Endothelial cell of umbilical vein (primary cell): Measurements from ENCODE around the gene THSD4. TPM values are rescaled to one million over a fixed set of nuclear protein-coding genes. Genes with fewer than 3 reads are reported as not detected.

Experiments
- BruUV-seq: library from RNA; stranded (reverse); fragments of 400-500 nt; replicated peaks from 2 replicates; lab custom pipeline; 2021; lab: Mats Ljungman, UMichigan
- CTCF ChIA-PET: fragments of 300-600, 350-600 bp; sonication (Branson Sonifier 250); formaldehyde crosslinking; loops from one replicate; lab custom pipeline; 2021; ENCODE audit warnings: antibody characterized with exemption, inconsistent platforms; lab: Charles Lee
- POLR2A ChIA-PET: fragments of 300-600, 350-600 bp; sonication (Branson Sonifier 250); formaldehyde crosslinking; loops from one replicate; lab custom pipeline; 2021; ENCODE audit warnings: antibody characterized with exemption, inconsistent platforms; lab: Charles Lee
- DNase-seq: peaks from one replicate; pipeline ENCODE4 v3.0.0-alpha.2; 2011; ENCODE audit warnings: low read depth, low spot score
- FAIRE-seq: peaks from 2 replicates; lab custom pipeline; 2011; peaks lifted over from hg19 to GRCh38; lab: Jason Lieb, UNC
- H2AFZ ChIP-seq: 2 replicates; pipeline ENCODE4 v1.6.0; 2012; ENCODE audit warnings: low read depth, low read length, control low read depth, inconsistent platforms
- H3K27ac ChIP-seq: 2 replicates; pipeline ENCODE4 v1.5.1; 2011; ENCODE audit warnings: low read depth, mild to moderate bottlenecking, control low read depth, low read length, moderate library complexity; ENCODE audit not compliant: insufficient read depth
- H3K27me3 ChIP-seq, 2 experiments: 2 replicates each; pipeline versions ENCODE4 v1.6.0 to v1.6.1; 2011; ENCODE audit warnings: low read length in 2 of 2, mixed read lengths in 1 of 2; ENCODE audit not compliant: control insufficient read depth in 2 of 2, insufficient read depth in 2 of 2
- H3K36me3 ChIP-seq, 2 experiments: 2 replicates in 1 of 2; 3 replicates in 1 of 2; pipeline ENCODE4 v1.5.1; 2011; ENCODE audit warnings: low read length in 2 of 2, mild to moderate bottlenecking in 1 of 2, moderate library complexity in 1 of 2; ENCODE audit not compliant: control insufficient read depth in 2 of 2, insufficient read depth in 2 of 2; ENCODE audit errors: extremely low read depth in 1 of 2
- H3K4me1 ChIP-seq: 3 replicates; pipeline ENCODE4 v1.5.1; 2011; ENCODE audit warnings: mild to moderate bottlenecking, low read length; ENCODE audit not compliant: control insufficient read depth, insufficient read depth; ENCODE audit errors: extremely low read depth
- H3K4me2 ChIP-seq: 2 replicates; pipeline ENCODE4 v1.6.1; 2011; ENCODE audit warnings: low read length, control low read depth, mixed read lengths; ENCODE audit not compliant: insufficient read depth
- H3K4me3 ChIP-seq, 3 experiments: fragments of 200-600 bp in 1 of 3; sonication (generic), shearing (Covaris generic) in 1 of 3; replicated peaks in 1 of 3; 2 replicates each; pipeline ENCODE4 v1.5.1; 2011 to 2016; ENCODE audit warnings: control low read depth in 3 of 3, low read length in 3 of 3, mild to moderate bottlenecking in 2 of 3, inconsistent platforms in 1 of 3, low read depth in 1 of 3, moderate library complexity in 1 of 3; ENCODE audit not compliant: insufficient read depth in 1 of 3
- H3K79me2 ChIP-seq: 2 replicates; pipeline ENCODE4 v1.6.0; 2012; ENCODE audit warnings: low read length, inconsistent platforms; ENCODE audit not compliant: control insufficient read depth, insufficient read depth
- H3K9ac ChIP-seq: replicated peaks from 2 replicates; pipeline ENCODE3; 2011; ENCODE audit warnings: low read length, control low read depth; ENCODE audit not compliant: insufficient read depth; ENCODE audit errors: extremely low read depth
- H3K9me1 ChIP-seq: replicated peaks from 3 replicates; pipeline ENCODE4 v1.6.0; 2011; ENCODE audit warnings: mild to moderate bottlenecking, low read length; ENCODE audit not compliant: control insufficient read depth, insufficient read depth; ENCODE audit errors: extremely low read depth
- H3K9me3 ChIP-seq: replicated peaks from 2 replicates; pipeline ENCODE4 v1.5.1; 2012; ENCODE audit warnings: low read length, inconsistent platforms; ENCODE audit not compliant: control insufficient read depth, insufficient read depth
- H4K20me1 ChIP-seq: replicated peaks from 2 replicates; pipeline ENCODE3; 2011; ENCODE audit warnings: mild to moderate bottlenecking, low read length; ENCODE audit not compliant: control insufficient read depth, insufficient read depth; ENCODE audit errors: extremely low read depth
- MAX ChIP-seq: IDR thresholded peaks from 2 replicates; pipeline ENCODE4 v1.6.1; 2011; ENCODE audit not compliant: insufficient read depth, insufficient read length
- MYC ChIP-seq: IDR thresholded peaks from one replicate; pipeline ENCODE4 v1.6.1; 2011; ENCODE audit warnings: mild to moderate bottlenecking, low read depth, low read length
- POLR2A ChIP-seq: IDR thresholded peaks from 2 replicates; pipeline ENCODE4 v1.6.1; 2012; ENCODE audit warnings: low read depth, mild to moderate bottlenecking, control low read depth, low read length
- dilution Hi-C: fragments of 300-500 bp; cut with MboI; formaldehyde crosslinking; loops from one replicate; pipeline ENCODE4 v1.15.0; 2019; ENCODE audit warnings: low sequenced_read_pairs; ENCODE audit not compliant: extremely low pct_ligation_motif_present
- intact Hi-C: fragments of 100-400 bp; cut with micrococcal nuclease; formaldehyde crosslinking; loops from one replicate; pipeline ENCODE4 v1.10.0; 2022
- polyA plus RNA-seq, 4 experiments: library from polyadenylated mRNA; depleted of rRNA in 3 of 4; stranded (reverse) in 3 of 4; unstranded in 1 of 4; fragments of >200 nt; gene quantifications; 2 replicates each; pipeline versions ENCODE4 v1.2.1 to v1.2.3, GENCODE V29; 2011 to 2012; ENCODE audit warnings: missing spikeins in 1 of 4
- total RNA-seq: library from RNA; stranded (reverse); gene quantifications from 2 replicates; pipeline ENCODE4 v1.2.3, GENCODE V29; 2021

Gene THSD4
- total and polyA plus RNA-seq, 2 donors (not counting 3 experiments of a cell fraction or from before 2014, with no cell fraction given) = 9.9 to 25.4 TPM

GRCh38 chr15:71465131-71465955, 350.1 kb downstream of the THSD4 start:
- Histone ChIP-seq H3K9ac (no peak overlapping the region), H2AFZ (no peak overlapping the region), H4K20me1 (no peaks in the 10 kb centered on the region), H3K27ac (no peak overlapping the region), H3K27me3 (no peaks in the 10 kb centered on the region), H3K79me2 (no peaks in the 10 kb centered on the region), H3K9me3 (no peaks in the 10 kb centered on the region), H3K9me1 (no peaks in the 10 kb centered on the region), H3K4me3 (no peak overlapping the region), H3K36me3 (no peaks in the 10 kb centered on the region), H3K4me2 (peak overlapping the region; percentile 28), H3K4me1 (peaks cover 4% of the 10 kb centered on the region)
- ChIA-PET POLR2A (no interaction called here), CTCF (interaction anchor here (1.0 kb wide), 3 partner anchors 9 to 188 kb away, joined by 3 to 6 read pairs (median 4); no protein-coding TSS in a partner anchor)
- peak; percentile 15 for FAIRE-seq
- no peak for TF ChIP-seq POLR2A
- peak; percentile 60 for DNase-seq
- dilution Hi-C loops (no loop called here), intact Hi-C loops (no loop called here)
- no TSS peak for BruUV-seq

DNA sequence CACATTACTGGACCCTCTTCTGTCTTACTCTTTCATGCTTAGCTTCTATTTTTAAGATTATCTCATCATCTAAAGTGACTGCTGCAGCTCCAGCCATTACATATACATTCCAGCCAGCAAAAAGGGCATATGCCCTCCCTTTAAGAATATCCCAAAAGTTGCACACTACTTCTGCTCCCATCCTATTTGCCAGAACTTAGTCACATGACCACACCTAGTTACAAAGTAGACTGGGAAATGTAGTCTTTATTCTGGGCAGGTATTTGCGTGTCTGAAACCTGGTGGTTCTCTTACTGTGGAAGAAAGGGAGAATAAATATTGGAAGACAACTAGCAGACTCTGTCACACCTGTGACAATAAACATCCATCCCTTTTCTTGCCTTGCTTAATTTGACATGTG, 353.4 kb downstream of the THSD4 start:
- Histone ChIP-seq H3K9me1 (no peaks in the 10 kb centered on the region), H3K4me1 (peaks cover 4% of the 10 kb centered on the region), H3K4me3 (no peak overlapping the region), H3K36me3 (no peaks in the 10 kb centered on the region), H3K9me3 (no peaks in the 10 kb centered on the region), H3K27me3 (no peaks in the 10 kb centered on the region), H3K79me2 (no peaks in the 10 kb centered on the region), H3K9ac (no peak overlapping the region), H3K4me2 (no peak overlapping the region), H4K20me1 (no peaks in the 10 kb centered on the region), H2AFZ (no peak overlapping the region), H3K27ac (no peak overlapping the region)
- no peak for FAIRE-seq
- DNase-seq = no peak
- dilution Hi-C loops = no loop called here
- TF ChIP-seq MAX = no peak
- no peak for TF ChIP-seq MYC
- ChIA-PET POLR2A (no interaction called here), CTCF (no interaction called here)
- BruUV-seq = no TSS peak
- intact Hi-C loops = no loop called here
